HG02759 (cell line): Measurements from ENCODE around the gene GALNT18.

ENCODE experiments used
- ATAC-seq: cut with Tn5 transposase; IDR thresholded peaks from one replicate; pipeline ENCODE4 v1.9.1; 2021; ENCODE audit warnings: mild to moderate bottlenecking, moderate library complexity; ENCODE audit not compliant: unreplicated experiment

Gene GALNT18

GRCh38 chr11:11569936-11570491 is 51.8 kb downstream of the GALNT18 start:
- no peak for ATAC-seq

GRCh38 chr11:11568651-11569229 is 53.1 kb downstream of the GALNT18 start:
- ATAC-seq: peak; percentile 36

- ATAC-seq: no peak
Measured at GRCh38 chr11:11567936-11568650, 53.7 kb downstream of the GALNT18 start.

- no peak for ATAC-seq
Measured at GRCh38 chr11:11565636-11566035, 56.2 kb downstream of the GALNT18 start.

- no peak for ATAC-seq
Measured at GRCh38 chr11:11563200-11563975, 58.4 kb downstream of the GALNT18 start.

- no peak for ATAC-seq
Measured at GRCh38 chr11:11561991-11562390, 59.8 kb downstream of the GALNT18 start.

GRCh38 chr11:11558826-11559225 is 63.0 kb downstream of the GALNT18 start:
- ATAC-seq: no peak

- no peak for ATAC-seq
Measured at GRCh38 chr11:11558396-11558795, 63.4 kb downstream of the GALNT18 start.

- no peak for ATAC-seq
Measured at GRCh38 chr11:11555208-11555607, 66.6 kb downstream of the GALNT18 start.

GRCh38 chr11:11553573-11553972 is 68.2 kb downstream of the GALNT18 start:
- no peak for ATAC-seq

GRCh38 chr11:11552529-11553087 is 69.2 kb downstream of the GALNT18 start:
- no peak for ATAC-seq

- ATAC-seq: no peak
Measured at GRCh38 chr11:11550534-11550933, 71.3 kb downstream of the GALNT18 start.

- no peak for ATAC-seq
Measured at GRCh38 chr11:11545285-11546275, 76.2 kb downstream of the GALNT18 start.

GRCh38 chr11:11543656-11544055 is 78.1 kb downstream of the GALNT18 start:
- ATAC-seq: no peak

- no peak for ATAC-seq
Measured at GRCh38 chr11:11540157-11540556, 81.6 kb downstream of the GALNT18 start.

GRCh38 chr11:11538277-11538960 is 83.4 kb downstream of the GALNT18 start:
- no peak for ATAC-seq

- no peak for ATAC-seq
Measured at GRCh38 chr11:11537871-11538270, 83.9 kb downstream of the GALNT18 start.

- no peak for ATAC-seq
Measured at GRCh38 chr11:11537372-11537771, 84.4 kb downstream of the GALNT18 start.

GRCh38 chr11:11536650-11537049 is 85.2 kb downstream of the GALNT18 start:
- ATAC-seq: no peak

- no peak for ATAC-seq
Measured at GRCh38 chr11:11535611-11536010, 86.2 kb downstream of the GALNT18 start.
